Measurements from ENCODE around the gene OR2K2. TPM values are rescaled to one million over a fixed set of nuclear protein-coding genes. Genes with fewer than 3 reads are reported as not detected.

Gene OR2K2
- total and polyA plus RNA-seq, 9 of the 15 experiments (the other 6 are each of a cell fraction or from before 2014, with no cell fraction given), result not detected

DNA sequence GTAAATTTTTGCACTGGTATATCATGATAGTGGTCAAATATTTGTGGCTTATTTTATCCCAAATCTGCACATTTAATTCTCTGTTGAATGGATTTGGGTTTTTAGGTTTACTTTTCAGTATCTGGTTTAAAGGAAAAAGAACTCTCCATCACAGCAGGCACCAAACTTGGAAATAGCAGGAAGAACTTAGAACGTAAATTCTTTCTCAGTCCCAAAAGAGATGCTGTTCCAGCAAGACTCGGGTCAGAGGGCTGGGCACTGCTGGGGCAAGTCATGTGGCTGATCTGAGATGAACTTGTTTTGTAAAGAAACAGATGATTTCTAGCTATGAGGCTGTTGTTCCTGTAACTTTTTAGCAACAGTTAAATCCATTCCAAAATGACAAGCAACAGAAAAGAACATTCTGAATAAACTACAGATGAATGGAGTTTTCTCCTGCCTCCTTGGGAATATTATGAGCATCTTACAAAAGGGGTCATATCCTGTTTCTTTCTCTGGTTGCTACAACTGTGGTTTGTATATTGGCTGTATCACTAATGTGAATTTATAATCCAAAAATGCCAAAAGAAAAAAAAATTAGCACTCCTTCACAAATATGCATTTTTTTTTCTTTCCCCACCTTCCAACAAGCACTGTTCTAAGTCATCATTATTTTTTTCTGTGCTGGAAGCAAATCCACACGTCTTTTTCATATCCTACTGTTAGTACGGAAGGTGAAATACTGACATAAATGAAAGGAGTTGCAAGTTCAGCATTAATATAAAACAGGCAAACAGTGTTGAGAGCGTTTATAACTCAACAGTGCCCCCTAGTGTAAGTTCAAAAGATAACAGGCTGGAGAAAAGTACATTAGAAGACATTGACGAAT lies 31.1 kb downstream of the OR2K2 start (continued):
- TF ChIP-seq, protein P1, sequence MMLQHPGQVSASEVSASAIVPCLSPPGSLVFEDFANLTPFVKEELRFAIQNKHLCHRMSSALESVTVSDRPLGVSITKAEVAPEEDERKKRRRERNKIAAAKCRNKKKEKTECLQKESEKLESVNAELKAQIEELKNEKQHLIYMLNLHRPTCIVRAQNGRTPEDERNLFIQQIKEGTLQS (IDR thresholded peaks at IDR 0.05), result no peak
- TF ChIP-seq, protein P1 (CRISPR knock-in tag; conservative IDR thresholded peaks at IDR 0.05), result no peak
- TF ChIP-seq, protein P2, sequence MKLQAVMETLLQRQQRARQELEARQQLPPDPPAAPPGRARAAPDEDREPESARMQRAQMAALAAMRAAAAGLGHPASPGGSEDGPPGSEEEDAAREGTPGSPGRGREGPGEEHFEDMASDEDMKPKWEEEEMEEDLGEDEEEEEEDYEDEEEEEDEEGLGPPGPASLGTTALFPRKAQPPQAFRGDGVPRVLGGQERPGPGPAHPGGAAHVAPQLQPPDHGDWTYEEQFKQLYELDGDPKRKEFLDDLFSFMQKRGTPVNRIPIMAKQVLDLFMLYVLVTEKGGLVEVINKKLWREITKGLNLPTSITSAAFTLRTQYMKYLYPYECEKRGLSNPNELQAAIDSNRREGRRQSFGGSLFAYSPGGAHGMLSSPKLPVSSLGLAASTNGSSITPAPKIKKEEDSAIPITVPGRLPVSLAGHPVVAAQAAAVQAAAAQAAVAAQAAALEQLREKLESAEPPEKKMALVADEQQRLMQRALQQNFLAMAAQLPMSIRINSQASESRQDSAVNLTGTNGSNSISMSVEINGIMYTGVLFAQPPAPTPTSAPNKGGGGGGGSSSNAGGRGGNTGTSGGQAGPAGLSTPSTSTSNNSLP (IDR thresholded peaks at IDR 0.05; ENCODE audit: borderline replicate concordance, low read depth, low read length), result 0 out of 2 replicates have a peak, but pooled peaks have one; percentile 11
- TF ChIP-seq PHTF2 (CRISPR knock-in tag; IDR thresholded peaks at IDR 0.05) (no peak), ZZZ3 (IDR thresholded peaks at IDR 0.05) (no peak), RFX5 (IDR thresholded peaks at IDR 0.05; ENCODE audit: low read depth, low read length) (no peak)
- TF ChIP-seq, protein P3, sequence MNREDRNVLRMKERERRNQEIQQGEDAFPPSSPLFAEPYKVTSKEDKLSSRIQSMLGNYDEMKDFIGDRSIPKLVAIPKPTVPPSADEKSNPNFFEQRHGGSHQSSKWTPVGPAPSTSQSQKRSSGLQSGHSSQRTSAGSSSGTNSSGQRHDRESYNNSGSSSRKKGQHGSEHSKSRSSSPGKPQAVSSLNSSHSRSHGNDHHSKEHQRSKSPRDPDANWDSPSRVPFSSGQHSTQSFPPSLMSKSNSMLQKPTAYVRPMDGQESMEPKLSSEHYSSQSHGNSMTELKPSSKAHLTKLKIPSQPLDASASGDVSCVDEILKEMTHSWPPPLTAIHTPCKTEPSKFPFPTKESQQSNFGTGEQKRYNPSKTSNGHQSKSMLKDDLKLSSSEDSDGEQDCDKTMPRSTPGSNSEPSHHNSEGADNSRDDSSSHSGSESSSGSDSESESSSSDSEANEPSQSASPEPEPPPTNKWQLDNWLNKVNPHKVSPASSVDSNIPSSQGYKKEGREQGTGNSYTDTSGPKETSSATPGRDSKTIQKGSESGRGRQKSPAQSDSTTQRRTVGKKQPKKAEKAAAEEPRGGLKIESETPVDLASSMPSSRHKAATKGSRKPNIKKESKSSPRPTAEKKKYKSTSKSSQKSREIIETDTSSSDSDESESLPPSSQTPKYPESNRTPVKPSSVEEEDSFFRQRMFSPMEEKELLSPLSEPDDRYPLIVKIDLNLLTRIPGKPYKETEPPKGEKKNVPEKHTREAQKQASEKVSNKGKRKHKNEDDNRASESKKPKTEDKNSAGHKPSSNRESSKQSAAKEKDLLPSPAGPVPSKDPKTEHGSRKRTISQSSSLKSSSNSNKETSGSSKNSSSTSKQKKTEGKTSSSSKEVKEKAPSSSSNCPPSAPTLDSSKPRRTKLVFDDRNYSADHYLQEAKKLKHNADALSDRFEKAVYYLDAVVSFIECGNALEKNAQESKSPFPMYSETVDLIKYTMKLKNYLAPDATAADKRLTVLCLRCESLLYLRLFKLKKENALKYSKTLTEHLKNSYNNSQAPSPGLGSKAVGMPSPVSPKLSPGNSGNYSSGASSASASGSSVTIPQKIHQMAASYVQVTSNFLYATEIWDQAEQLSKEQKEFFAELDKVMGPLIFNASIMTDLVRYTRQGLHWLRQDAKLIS (CRISPR knock-in tag; IDR thresholded peaks at IDR 0.05), result no peak
- TF ChIP-seq, protein P4, sequence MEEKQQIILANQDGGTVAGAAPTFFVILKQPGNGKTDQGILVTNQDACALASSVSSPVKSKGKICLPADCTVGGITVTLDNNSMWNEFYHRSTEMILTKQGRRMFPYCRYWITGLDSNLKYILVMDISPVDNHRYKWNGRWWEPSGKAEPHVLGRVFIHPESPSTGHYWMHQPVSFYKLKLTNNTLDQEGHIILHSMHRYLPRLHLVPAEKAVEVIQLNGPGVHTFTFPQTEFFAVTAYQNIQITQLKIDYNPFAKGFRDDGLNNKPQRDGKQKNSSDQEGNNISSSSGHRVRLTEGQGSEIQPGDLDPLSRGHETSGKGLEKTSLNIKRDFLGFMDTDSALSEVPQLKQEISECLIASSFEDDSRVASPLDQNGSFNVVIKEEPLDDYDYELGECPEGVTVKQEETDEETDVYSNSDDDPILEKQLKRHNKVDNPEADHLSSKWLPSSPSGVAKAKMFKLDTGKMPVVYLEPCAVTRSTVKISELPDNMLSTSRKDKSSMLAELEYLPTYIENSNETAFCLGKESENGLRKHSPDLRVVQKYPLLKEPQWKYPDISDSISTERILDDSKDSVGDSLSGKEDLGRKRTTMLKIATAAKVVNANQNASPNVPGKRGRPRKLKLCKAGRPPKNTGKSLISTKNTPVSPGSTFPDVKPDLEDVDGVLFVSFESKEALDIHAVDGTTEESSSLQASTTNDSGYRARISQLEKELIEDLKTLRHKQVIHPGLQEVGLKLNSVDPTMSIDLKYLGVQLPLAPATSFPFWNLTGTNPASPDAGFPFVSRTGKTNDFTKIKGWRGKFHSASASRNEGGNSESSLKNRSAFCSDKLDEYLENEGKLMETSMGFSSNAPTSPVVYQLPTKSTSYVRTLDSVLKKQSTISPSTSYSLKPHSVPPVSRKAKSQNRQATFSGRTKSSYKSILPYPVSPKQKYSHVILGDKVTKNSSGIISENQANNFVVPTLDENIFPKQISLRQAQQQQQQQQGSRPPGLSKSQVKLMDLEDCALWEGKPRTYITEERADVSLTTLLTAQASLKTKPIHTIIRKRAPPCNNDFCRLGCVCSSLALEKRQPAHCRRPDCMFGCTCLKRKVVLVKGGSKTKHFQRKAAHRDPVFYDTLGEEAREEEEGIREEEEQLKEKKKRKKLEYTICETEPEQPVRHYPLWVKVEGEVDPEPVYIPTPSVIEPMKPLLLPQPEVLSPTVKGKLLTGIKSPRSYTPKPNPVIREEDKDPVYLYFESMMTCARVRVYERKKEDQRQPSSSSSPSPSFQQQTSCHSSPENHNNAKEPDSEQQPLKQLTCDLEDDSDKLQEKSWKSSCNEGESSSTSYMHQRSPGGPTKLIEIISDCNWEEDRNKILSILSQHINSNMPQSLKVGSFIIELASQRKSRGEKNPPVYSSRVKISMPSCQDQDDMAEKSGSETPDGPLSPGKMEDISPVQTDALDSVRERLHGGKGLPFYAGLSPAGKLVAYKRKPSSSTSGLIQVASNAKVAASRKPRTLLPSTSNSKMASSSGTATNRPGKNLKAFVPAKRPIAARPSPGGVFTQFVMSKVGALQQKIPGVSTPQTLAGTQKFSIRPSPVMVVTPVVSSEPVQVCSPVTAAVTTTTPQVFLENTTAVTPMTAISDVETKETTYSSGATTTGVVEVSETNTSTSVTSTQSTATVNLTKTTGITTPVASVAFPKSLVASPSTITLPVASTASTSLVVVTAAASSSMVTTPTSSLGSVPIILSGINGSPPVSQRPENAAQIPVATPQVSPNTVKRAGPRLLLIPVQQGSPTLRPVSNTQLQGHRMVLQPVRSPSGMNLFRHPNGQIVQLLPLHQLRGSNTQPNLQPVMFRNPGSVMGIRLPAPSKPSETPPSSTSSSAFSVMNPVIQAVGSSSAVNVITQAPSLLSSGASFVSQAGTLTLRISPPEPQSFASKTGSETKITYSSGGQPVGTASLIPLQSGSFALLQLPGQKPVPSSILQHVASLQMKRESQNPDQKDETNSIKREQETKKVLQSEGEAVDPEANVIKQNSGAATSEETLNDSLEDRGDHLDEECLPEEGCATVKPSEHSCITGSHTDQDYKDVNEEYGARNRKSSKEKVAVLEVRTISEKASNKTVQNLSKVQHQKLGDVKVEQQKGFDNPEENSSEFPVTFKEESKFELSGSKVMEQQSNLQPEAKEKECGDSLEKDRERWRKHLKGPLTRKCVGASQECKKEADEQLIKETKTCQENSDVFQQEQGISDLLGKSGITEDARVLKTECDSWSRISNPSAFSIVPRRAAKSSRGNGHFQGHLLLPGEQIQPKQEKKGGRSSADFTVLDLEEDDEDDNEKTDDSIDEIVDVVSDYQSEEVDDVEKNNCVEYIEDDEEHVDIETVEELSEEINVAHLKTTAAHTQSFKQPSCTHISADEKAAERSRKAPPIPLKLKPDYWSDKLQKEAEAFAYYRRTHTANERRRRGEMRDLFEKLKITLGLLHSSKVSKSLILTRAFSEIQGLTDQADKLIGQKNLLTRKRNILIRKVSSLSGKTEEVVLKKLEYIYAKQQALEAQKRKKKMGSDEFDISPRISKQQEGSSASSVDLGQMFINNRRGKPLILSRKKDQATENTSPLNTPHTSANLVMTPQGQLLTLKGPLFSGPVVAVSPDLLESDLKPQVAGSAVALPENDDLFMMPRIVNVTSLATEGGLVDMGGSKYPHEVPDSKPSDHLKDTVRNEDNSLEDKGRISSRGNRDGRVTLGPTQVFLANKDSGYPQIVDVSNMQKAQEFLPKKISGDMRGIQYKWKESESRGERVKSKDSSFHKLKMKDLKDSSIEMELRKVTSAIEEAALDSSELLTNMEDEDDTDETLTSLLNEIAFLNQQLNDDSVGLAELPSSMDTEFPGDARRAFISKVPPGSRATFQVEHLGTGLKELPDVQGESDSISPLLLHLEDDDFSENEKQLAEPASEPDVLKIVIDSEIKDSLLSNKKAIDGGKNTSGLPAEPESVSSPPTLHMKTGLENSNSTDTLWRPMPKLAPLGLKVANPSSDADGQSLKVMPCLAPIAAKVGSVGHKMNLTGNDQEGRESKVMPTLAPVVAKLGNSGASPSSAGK (IDR thresholded peaks at IDR 0.05), result no peak

Measured in K562 (cell line).